ENCODE results near the gene ZNF853.

The ZNF853 gene

GRCh38 chr7:6636741-6637543 lies 21.5 kb downstream of the ZNF853 start, which contains the start of gene ZNF316:
Gene ZNF316, plus strand, starts transcription at chr7:6637318. Its CDS starts 5,092 bp downstream, at chr7:6642410.
- peak in 1 of 2 experiments; percentile 15 for DNase-seq (ENCODE audit: low read depth in 2 of 2)

- DNase-seq (ENCODE audit: low read depth in 2 of 2), result no peak
These were observed 22.3 kb downstream of the ZNF853 start for GRCh38 chr7:6637544-6638229.

GRCh38 chr7:6639032-6639431 lies 23.6 kb downstream of the ZNF853 start:
- no peak for DNase-seq (ENCODE audit: low read depth in 2 of 2)

DNA sequence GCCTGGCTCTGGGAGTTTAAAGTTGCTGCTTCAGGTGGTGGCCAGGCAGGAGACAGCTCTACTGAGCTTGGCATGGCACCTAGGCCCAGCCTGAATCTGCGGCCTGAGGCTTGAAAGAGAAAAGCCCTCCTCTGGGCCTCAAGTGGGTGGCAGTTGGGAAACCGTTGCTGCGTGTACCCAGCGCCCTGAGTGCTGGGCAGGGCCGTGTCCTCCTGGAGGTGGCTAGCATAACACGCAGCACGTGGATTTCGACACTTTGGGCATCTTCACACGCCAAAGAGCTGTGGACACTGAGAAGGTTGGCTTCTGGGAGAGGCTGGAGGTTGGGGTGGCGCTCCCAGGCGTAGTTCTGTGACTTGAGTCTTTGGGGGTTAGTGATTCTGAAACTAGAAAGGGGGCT lies 24.2 kb downstream of the ZNF853 start:
- no peak for DNase-seq (ENCODE audit: low read depth in 2 of 2)

DNA sequence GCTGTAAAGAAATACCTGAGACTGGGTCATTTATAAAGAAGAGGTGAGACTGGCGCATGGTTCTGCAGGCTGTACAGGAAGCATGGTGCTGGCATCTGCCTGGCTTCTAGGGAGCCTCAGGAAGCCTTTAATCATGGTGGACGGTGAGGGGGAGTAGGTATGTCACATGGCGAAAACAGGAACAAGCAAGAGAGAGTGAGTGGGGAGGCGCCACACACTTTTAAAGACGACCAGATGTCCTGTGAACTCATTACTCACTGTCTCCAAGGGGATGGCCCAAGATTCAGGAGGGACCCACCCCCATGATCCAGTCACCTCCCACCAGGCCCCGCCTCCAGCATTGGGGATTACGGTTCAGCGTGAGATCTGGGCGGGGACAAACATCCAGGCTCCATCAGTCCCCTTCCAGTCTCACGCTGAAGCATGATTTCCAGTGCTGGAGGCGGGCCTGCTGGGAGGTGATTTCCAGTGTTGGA lies 24.9 kb downstream of the ZNF853 start:
- DNase-seq (ENCODE audit: low read depth in 2 of 2), result peak in 1 of 2 experiments; percentile 8

GRCh38 chr7:6641305-6642035 lies 26.1 kb downstream of the ZNF853 start:
- DNase-seq (ENCODE audit: low read depth in 2 of 2), result no peak

DNA sequence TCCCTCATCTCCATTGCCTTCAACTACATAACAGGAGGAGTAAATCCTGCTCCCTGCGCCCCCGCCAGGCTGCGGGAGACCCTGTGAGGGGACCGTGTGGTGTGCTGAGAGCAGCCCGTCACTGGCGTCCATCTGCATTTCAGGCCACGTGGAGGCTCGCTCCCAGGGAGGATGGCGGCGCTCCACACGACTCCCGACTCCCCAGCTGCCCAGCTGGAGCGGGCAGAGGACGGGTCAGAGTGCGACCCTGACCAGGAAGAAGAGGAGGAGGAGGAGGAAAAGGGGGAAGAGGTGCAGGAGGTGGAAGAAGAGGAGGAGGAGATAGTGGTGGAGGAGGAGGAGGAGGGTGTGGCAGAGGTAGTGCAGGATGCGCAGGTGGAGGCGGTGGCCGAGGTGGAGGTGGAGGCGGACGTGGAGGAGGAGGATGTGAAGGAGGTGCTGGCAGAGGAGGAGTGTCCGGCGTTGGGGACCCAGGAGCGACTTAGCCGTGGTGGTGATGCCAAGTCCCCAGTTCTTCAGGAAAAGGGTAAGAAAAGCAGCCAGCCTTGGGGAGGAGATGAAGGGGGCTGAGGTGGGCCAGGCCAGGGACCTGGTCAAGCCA lies 26.9 kb downstream of the ZNF853 start:
- no peak for DNase-seq (ENCODE audit: low read depth in 2 of 2)

DNA sequence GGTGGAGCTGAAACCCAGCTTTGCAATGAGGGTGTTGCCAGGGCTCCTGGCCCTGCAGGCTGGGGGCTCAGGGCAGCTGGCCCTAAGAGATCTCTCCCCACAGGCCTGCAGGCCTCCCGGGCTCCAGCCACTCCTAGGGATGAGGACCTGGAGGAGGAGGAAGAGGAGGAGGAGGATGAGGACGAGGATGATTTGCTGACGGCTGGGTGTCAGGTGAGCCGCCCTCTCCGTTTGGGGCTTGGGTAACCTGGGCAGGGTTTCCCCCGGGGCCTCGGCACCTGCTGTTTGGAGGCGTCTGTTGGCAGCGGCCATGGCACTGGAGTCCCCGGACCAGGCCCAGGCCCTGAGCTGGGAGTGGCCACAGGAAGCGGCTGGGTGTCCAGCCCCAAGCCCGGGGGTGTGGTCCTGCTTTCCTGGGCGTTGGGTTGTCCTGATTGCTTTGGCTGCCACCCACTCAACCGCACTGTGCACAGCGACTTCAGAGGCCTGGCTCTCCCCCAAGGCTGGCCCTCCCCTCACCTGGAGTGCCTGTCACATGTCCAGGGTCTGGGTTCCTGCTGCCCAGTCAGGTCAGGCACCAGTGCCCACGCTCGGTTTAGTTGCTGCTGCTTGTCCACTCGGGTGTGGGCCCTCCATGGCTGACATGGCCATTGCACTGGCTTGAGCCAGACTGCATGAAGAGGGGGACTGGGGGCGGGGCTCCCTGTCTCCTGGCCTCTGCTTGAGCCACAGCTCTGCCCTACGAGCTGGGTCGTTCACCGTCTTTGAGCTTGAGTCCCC lies 27.6 kb downstream of the ZNF853 start:
- no peak for DNase-seq (ENCODE audit: low read depth in 2 of 2)

DNA sequence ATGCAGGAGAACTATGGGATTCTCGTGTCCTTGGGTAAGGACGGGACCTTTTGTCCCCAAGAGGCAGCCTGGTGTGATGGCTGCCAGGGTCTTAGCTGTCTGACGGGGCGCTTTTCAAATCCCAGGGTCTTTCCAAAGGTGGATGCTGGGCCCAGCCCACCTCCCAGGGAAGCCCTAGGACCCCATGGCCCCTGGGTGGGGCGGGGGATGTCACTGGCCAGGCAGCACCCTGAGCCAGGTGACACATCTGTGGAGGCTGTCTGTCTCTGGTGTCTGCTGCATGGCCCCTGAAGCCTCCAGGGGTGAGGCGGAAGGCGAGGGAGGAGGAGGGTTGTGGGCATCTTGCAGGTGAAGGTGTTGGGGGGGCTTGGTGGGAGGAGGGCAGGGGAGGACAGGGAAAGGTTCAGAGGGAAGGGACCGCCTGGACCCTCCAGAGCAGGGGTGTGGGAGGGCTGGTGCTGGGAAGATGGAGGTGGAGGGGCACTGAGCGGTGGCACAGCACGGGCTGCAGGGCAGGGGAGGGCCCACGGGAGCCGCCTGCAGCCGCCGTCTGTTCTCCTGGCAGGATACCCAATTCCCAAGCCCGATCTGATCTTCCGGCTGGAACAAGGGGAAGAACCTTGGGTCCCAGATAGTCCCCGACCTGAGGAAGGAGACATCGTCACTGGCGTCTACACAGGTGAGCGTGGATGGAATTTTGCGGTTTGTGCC lies 28.7 kb downstream of the ZNF853 start:
- no peak for DNase-seq (ENCODE audit: low read depth in 2 of 2)

GRCh38 chr7:6644728-6645127 lies 29.3 kb downstream of the ZNF853 start:
- no peak for DNase-seq (ENCODE audit: low read depth in 2 of 2)

DNA sequence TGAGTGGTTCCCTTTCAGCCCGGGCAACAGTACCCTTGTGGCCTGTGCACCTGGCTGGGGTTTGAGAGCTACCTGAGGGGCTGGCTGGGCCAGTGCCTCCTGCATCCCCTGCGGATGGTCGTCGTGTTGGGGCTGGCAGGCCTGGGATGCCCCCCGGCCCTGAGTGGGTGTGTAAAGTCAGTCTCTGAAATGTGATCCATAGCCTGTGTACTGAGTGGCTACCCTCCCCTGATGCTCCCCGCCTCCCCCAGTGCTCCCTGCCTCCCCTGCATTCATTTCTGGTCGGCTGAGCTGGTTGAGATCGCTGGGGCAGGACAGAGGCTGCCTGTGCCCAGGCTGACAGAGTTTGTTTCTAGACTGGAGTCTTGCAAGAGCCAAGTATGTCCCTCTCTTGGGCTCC lies 31.1 kb downstream of the ZNF853 start:
- no peak for DNase-seq (ENCODE audit: low read depth in 2 of 2)

DNA sequence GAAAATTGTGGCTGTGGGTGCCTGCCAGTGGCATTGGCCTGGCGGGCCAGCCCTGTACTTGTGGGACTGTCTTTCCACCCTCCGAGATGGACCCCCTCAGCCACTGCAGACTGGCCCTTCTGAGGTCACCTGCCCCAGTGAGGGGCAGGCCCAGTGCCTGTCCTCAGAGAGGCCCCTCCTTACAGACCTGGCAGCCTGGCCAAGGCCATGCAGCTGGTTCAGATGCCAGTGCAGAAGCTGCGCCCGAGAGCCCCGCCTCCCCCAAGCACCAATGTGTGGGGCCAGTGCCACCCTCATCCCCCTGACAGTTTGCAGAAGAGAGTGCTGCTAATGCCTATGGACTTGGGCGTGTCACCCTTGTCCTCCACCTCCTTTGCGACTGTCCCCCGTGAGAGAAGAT lies 31.7 kb downstream of the ZNF853 start:
- no peak for DNase-seq (ENCODE audit: low read depth in 2 of 2)

DNA sequence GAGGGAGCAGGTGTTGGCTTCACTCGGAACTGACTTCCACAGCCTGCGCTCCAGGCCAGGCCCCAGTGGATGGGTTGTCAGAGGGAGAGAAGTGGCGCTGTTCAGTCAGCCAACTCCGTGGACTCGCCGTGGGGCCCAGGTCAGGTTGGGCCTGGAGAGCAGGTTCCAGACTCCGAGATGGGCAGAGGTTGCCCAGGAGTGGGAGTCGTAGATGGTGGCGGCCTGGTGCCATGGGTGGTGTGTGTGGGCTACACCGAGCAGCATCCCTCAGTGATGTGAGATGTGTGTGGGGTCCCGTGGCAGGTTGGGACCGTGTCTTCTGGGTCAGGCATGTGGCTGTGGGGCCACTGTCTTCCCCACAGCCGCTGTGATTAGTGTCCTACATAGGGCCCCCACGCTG lies 32.1 kb downstream of the ZNF853 start:
- DNase-seq (ENCODE audit: low read depth in 2 of 2), result no peak

- DNase-seq (ENCODE audit: low read depth in 2 of 2), result no peak
These were observed 32.8 kb downstream of the ZNF853 start for GRCh38 chr7:6648066-6648814.

- DNase-seq (ENCODE audit: low read depth in 2 of 2), result no peak
These were observed 33.4 kb downstream of the ZNF853 start for GRCh38 chr7:6648815-6649104.

- no peak for DNase-seq (ENCODE audit: low read depth in 2 of 2)
These were observed 34.0 kb downstream of the ZNF853 start for GRCh38 chr7:6649241-6649961.

- DNase-seq (ENCODE audit: low read depth in 2 of 2), result no peak
These were observed 34.7 kb downstream of the ZNF853 start for GRCh38 chr7:6650086-6650485.

- DNase-seq (ENCODE audit: low read depth in 2 of 2), result no peak
These were observed 35.2 kb downstream of the ZNF853 start for GRCh38 chr7:6650521-6651011.

DNA sequence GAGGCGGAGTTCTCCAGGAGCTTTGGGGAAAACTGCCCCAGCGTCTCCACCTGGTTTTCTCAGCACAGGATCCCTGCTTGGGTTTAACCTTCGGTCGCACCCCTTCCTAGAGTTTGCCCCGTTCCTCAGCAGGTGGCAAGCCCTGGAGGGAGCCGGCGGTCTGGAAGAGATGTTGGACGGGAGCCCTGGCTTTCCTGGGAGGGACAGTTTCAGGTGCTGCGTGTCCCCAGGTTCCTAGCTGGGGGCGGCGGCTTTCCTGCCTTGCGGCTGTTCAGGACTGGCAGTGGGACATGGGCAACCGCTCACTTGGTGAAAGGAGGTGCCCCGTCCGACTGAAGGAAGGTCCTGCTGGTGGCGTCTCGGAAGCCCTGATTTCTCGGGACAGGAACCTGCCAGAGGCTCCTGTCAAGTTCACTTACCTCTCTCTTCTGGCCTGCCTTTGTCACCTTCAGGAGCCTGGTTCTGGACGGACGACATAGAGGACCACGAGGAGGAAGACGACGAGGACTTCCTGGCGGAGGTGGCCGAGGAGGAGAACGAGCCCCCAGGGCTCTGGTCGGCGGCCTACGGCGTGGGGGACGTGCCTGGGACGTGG lies 36.5 kb downstream of the ZNF853 start:
- no peak for DNase-seq (ENCODE audit: low read depth in 2 of 2)

All from fibroblast of skin of left quadriceps (primary cell).